ENCODE results near the gene TESK2. TPM values are rescaled to one million over a fixed set of nuclear protein-coding genes. Genes with fewer than 3 reads are reported as not detected.

Gene TESK2
- total and polyA plus RNA-seq, 2 of the 8 experiments (the other 6 are each of a cell fraction or from before 2014, with no cell fraction given), result 10.8 to 12.6 TPM

DNA sequence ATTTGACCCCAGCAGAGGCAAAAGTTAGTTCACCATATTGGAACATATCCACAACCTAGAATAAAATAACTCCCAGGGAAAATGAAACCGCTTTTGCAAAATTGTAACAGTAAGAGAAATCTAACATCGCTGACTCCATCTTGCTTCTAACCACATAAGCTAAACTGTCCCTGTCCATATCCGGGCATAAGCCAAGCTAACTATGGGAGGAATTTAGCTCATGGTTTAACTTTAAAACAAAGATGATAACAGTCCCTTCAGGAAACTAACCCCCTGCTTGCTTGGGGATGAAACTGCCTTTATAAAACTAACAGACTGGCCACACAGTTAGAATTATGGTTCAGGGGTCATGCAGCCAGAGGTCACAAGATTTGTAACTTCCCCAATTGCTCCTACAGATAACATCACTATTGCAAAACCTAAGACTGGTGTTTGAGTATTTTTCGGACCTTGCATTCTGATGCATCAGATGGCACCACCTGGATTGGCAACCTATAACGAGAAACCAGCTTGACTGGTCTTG lies 46.3 kb downstream of the TESK2 start:
- DNase-seq (ENCODE audit: low read depth in 1 of 2, low spot score in 2 of 2), result no peak
- Histone ChIP-seq H3K27ac (ENCODE audit: low read depth, low read length) (no peak overlapping the region), H4K5ac (ENCODE audit: insufficient read length, low read depth, low read length) (no peak overlapping the region), H2BK15ac (ENCODE audit: low read length) (no peak overlapping the region), H3K23me2 (ENCODE audit: low read depth, low read length) (no peaks in the 10 kb centered on the region), H2AFZ (ENCODE audit: low read length) (no peak overlapping the region), H2BK20ac (ENCODE audit: low read length) (no peak overlapping the region), H3K36me3 (ENCODE audit: control insufficient read depth in 2 of 4, insufficient read depth in 4 of 4, low read length in 3 of 4) (no peaks in the 10 kb centered on the region), H3K18ac (ENCODE audit: extremely low read depth, low read length) (no peak overlapping the region), H2BK12ac (ENCODE audit: low read depth, low read length) (no peak overlapping the region), H2BK120ac (replicated peaks; ENCODE audit: low read depth, low read length) (no peak overlapping the region), H4K20me1 (replicated peaks in 1 of 2; ENCODE audit: control insufficient read depth in 1 of 2, insufficient read depth in 2 of 2, low read length in 2 of 2) (no peaks in the 10 kb centered on the region), H3K14ac (ENCODE audit: insufficient read length) (no peak overlapping the region), H3K9me3 (ENCODE audit: insufficient read depth in 2 of 2, low read depth in 1 of 2, low read length in 1 of 2) (no peaks in the 10 kb centered on the region), H3K79me2 (ENCODE audit: control insufficient read depth in 1 of 2, insufficient read depth in 2 of 2, low read length in 2 of 2) (no peaks in the 10 kb centered on the region), H3K4ac (replicated peaks; ENCODE audit: insufficient read length, low read depth, low read length) (no peak overlapping the region), H3K4me1 (replicated peaks in 1 of 4; ENCODE audit: control insufficient read depth in 3 of 4, insufficient read depth in 4 of 4, low read length in 3 of 4) (peaks cover 0 to 3% (median 0%) of the 10 kb centered on the region in 4 experiments; a peak in 1 of 7 replicates), H3K56ac (replicated peaks; ENCODE audit: insufficient read length, low read depth, low read length) (no peak overlapping the region), H3K9ac (replicated peaks in 1 of 4; ENCODE audit: extremely low read depth in 1 of 4, low read depth in 3 of 4, low read length in 3 of 4) (no peak overlapping the region), H3K27me3 (replicated peaks in 1 of 4; ENCODE audit: control insufficient read depth in 3 of 4, extremely low read depth in 1 of 4, insufficient read depth in 3 of 4, low read length in 3 of 4) (no peaks in the 10 kb centered on the region), H2BK5ac (ENCODE audit: low read depth, low read length) (no peak overlapping the region), H3K4me3 (ENCODE audit: extremely low read depth in 1 of 4, insufficient read depth in 2 of 4, low read depth in 3 of 4, low read length in 4 of 4) (no peak overlapping the region), H2AK5ac (ENCODE audit: low read depth, low read length) (no peak overlapping the region), H3K23ac (ENCODE audit: insufficient read length) (no peak overlapping the region), H4K8ac (ENCODE audit: extremely low read depth, insufficient read depth, low read length) (no peak overlapping the region), H4K91ac (replicated peaks; ENCODE audit: insufficient read length, low read length) (no peak overlapping the region), H3K79me1 (ENCODE audit: low read depth, low read length) (no peaks in the 10 kb centered on the region), H3K4me2 (ENCODE audit: insufficient read depth in 1 of 2, low read depth in 2 of 2, low read length in 2 of 2) (no peak overlapping the region)
- POLR2A ChIA-PET (ENCODE audit: partially characterized antibody), result no interaction called here
- WGBS, 2 experiments (ENCODE audit: extremely low coverage in 1 of 2, insufficient coverage in 1 of 2, insufficient read length in 1 of 2, insufficient replicate concordance in 2 of 2, low coverage in 1 of 2, low lambda C conversion rate in 2 of 2, missing lambda C conversion rate in 1 of 2), result 89% methylated on average over 5 of the region's 5 CpGs; no CpG with 5 or more reads in 1 of the 2 experiments
- TF ChIP-seq NRF1 (IDR thresholded peaks at IDR 0.05; ENCODE audit: low read depth, low read length) (no peak), SRF (IDR thresholded peaks at IDR 0.05; ENCODE audit: low read depth, low read length) (no peak)
- CTCF ChIA-PET (ENCODE audit: partially characterized antibody), result interaction anchor here (0.8 to 1.3 kb wide), 3 partner anchors 14 to 85 kb away, joined by 3 to 4 read pairs (median 3); no protein-coding TSS in a partner anchor
- FAIRE-seq, result no peak
